Lung (tissue), 16 donors: ENCODE data around the gene ZNF528. TPM values are rescaled to one million over a fixed set of nuclear protein-coding genes. Genes with fewer than 3 reads are reported as not detected.

Source experiments
- ATAC-seq: fragments of 200-7000 bp; cut with Tn5 transposase; one replicate; pipeline ENCODE4 v1.9.1; 2020; ENCODE audit warnings: moderate number of reproducible peaks; ENCODE audit not compliant: insufficient read depth, low FRiP score
- DNase-seq, 3 donors: peaks; one replicate each; pipeline ENCODE4 v3.0.0-alpha.2; 2013 to 2017
- H3K27ac ChIP-seq, 2 donors: one replicate each; pipeline ENCODE4 v1.5.1; 2013; ENCODE audit warnings: mild to moderate bottlenecking in 2 of 2, moderate library complexity in 2 of 2, control low read depth in 1 of 2, inconsistent platforms in 1 of 2, low read depth in 1 of 2, low read length in 1 of 2
- H3K27me3 ChIP-seq, 3 donors: one replicate each; pipeline ENCODE4 v1.5.1; 2013; ENCODE audit warnings: low read length in 2 of 3; ENCODE audit not compliant: control insufficient read depth in 3 of 3, insufficient read depth in 3 of 3
- H3K36me3 ChIP-seq, 4 donors: one replicate each; pipeline ENCODE4 v1.5.1; 2013; ENCODE audit warnings: low read length in 4 of 4, mild to moderate bottlenecking in 1 of 4, moderate library complexity in 1 of 4; ENCODE audit not compliant: control insufficient read depth in 4 of 4, insufficient read depth in 4 of 4
- H3K4me1 ChIP-seq, 5 donors: one replicate each; pipeline ENCODE4 v1.5.1; 2013; ENCODE audit warnings: low read length in 5 of 5, mild to moderate bottlenecking in 2 of 5, moderate library complexity in 1 of 5; ENCODE audit not compliant: control insufficient read depth in 5 of 5, insufficient read depth in 5 of 5
- H3K4me3 ChIP-seq: one replicate; pipeline ENCODE4 v1.5.1; 2013; ENCODE audit warnings: mild to moderate bottlenecking, control low read depth, moderate library complexity
- H3K9ac ChIP-seq, 2 donors: one replicate each; pipeline ENCODE4 v1.5.1; 2013; ENCODE audit warnings: low read length in 2 of 2, control low read depth in 1 of 2; ENCODE audit not compliant: insufficient read depth in 1 of 2
- H3K9me3 ChIP-seq, 4 donors: one replicate each; pipeline ENCODE4 v1.5.1; 2013; ENCODE audit warnings: low read length in 3 of 4, mild to moderate bottlenecking in 1 of 4, moderate library complexity in 1 of 4; ENCODE audit not compliant: control insufficient read depth in 4 of 4, insufficient read depth in 3 of 4
- WGBS, 2 donors: extraction: QIAGEN DNeasy Blood & Tissue Kit; methylation state at CpG; one replicate each; pipeline ENCODE4 v1.1.7; 2013; 5-methylcytosine and 5-hydroxymethylcytosine counted together
- long read RNA-seq, 5 donors: transcript quantifications; one replicate each; lab custom pipeline, GENCODE V29; 2026
- polyA plus RNA-seq, 2 donors: library from polyadenylated mRNA; stranded (reverse); fragments of 200-250 nt; gene quantifications; one replicate each; pipeline ENCODE4 v1.2.1, GENCODE V29; 2013
- total RNA-seq, 2 donors: library from RNA; depleted of rRNA in 1 of 2; stranded (reverse); fragments of >200 nt in 1 of 2; gene quantifications; one replicate each; pipeline ENCODE4 v1.2.1, GENCODE V29; 2014 to 2021
- TF ChIP-seq, protein P1 (sequence below): IDR thresholded peaks from 2 replicates; pipeline ENCODE4 v1.5.1; 2012; ENCODE audit warnings: mild to moderate bottlenecking; ENCODE audit errors: control extremely low read depth, extremely low read depth
- donor health status: control.
- donor health status: control.
- donor health status: Bipolar disorder and iron deficiency.
- donor health status: healthy.
- donor health status: DM: yes; HTN: yes; CAD: no.

Gene ZNF528
- total RNA-seq (10 to 100 TPM; 20.8 to 69.1 TPM), polyA plus RNA-seq (1 to 10 TPM; 5.0 to 8.9 TPM)
- long read RNA-seq, donor 1, full-length matches to known transcripts: 64 of 71 reads
- long read RNA-seq, donor 1, partial matches to known transcripts: 7 of 71 reads
- long read RNA-seq, donor 1, other reads (novel, unspliced or antisense): 0 of 71 reads
- long read RNA-seq, donor 2, full-length matches to known transcripts: 17 of 17 reads
- long read RNA-seq, donor 2, partial matches to known transcripts: 0 of 17 reads
- long read RNA-seq, donor 2, other reads (novel, unspliced or antisense): 0 of 17 reads
- long read RNA-seq, donor 3, full-length matches to known transcripts: 36 of 36 reads
- long read RNA-seq, donor 3, partial matches to known transcripts: 0 of 36 reads
- long read RNA-seq, donor 3, other reads (novel, unspliced or antisense): 0 of 36 reads
- long read RNA-seq, donor 4, full-length matches to known transcripts: 15 of 15 reads
- long read RNA-seq, donor 4, partial matches to known transcripts: 0 of 15 reads
- long read RNA-seq, donor 4, other reads (novel, unspliced or antisense): 0 of 15 reads
- long read RNA-seq, donor 5, full-length matches to known transcripts: 49 of 49 reads
- long read RNA-seq, donor 5, partial matches to known transcripts: 0 of 49 reads
- long read RNA-seq, donor 5, other reads (novel, unspliced or antisense): 0 of 49 reads

DNA sequence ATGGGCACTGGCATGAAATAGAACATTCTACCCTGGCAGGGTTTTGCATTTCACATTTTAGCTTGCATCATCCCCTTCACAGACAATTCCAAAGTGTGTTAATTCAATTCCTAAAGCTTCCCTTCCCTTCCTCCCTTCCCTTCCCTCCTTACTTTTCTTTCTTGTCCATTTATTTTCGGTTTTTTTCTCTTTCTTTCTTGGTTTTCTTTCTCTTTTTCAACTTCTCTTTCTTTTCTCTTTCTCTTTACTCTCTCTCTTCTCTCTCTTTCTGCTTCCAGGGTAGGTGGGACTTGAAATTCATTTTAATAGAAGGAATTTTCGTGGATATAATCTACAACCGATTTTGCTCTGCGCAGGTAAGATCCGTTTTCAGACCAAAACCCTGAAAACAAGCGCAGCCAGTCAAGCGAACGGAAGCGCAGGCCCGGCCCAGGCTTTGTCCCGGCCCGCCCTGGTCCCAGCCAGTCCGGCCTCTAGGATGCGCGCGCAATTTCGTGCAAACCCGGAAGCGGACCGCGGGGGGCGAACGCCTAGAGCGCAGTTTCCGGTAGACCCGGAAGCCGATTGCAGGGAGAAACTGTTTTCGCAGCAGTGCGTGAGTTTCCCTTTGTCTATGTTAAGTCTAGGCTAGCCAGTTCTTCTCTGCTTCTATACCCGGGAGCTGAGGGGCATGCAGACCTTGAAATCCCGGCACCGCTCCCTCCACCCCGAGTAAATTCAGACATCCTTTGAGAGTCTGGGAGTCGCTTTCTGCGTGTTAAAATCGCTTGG, at the start of gene ZNF528:
Gene ZNF528 (plus strand): TSS at position 540 of the 771 bp plus-strand sequence. CDS start 4,165 bp downstream, outside the sequence.
- 1% methylated on average over 36 of the region's 36 CpGs for WGBS, 2 donors
- peak within 1 kb of the TSS; percentile 28 to 76 for H3K27ac ChIP-seq
- no peaks in the 10 kb centered on the region for H3K27me3 ChIP-seq
- TF ChIP-seq, protein P1, sequence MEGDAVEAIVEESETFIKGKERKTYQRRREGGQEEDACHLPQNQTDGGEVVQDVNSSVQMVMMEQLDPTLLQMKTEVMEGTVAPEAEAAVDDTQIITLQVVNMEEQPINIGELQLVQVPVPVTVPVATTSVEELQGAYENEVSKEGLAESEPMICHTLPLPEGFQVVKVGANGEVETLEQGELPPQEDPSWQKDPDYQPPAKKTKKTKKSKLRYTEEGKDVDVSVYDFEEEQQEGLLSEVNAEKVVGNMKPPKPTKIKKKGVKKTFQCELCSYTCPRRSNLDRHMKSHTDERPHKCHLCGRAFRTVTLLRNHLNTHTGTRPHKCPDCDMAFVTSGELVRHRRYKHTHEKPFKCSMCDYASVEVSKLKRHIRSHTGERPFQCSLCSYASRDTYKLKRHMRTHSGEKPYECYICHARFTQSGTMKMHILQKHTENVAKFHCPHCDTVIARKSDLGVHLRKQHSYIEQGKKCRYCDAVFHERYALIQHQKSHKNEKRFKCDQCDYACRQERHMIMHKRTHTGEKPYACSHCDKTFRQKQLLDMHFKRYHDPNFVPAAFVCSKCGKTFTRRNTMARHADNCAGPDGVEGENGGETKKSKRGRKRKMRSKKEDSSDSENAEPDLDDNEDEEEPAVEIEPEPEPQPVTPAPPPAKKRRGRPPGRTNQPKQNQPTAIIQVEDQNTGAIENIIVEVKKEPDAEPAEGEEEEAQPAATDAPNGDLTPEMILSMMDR: no peak
- peak within 1 kb of the TSS; percentile 89 to 93 for H3K9ac ChIP-seq
- DNase-seq: peak; percentile 97 to 98 (median 98)
- peak within 1 kb of the TSS; percentile 89 for H3K4me3 ChIP-seq
- peaks cover 23 to 46% (median 33%) of the 10 kb centered on the region in 4 donors for H3K36me3 ChIP-seq
- H3K9me3 ChIP-seq: peaks cover 0 to 31% (median 16%) of the 10 kb centered on the region in 4 donors
- peak; percentile 100 for ATAC-seq
- H3K4me1 ChIP-seq: peaks cover 0 to 13% (median 7%) of the 10 kb centered on the region in 5 donors

DNA sequence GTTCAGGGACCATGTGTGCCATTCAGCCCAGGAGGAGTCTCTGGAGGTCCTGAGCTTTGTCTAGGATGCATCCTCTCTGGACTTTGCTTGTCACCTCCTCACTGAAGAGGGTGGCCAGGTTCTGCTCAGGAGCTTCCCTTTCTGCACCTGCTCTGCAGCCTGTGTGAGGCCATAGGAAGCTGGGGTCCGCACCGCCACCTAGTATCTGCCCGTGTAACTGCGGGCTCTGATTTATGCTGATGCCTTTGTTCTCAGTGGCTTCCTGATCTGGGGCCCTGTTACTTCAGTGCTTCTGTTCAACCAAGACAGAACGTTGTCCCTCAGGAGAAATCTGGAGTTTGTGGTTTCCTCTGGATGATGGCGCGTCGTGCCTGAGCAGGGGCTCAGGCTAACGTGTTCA, 46.1 kb upstream of the ZNF528 start:
- no peak overlapping the region for H3K9ac ChIP-seq
- H3K27me3 ChIP-seq: no peaks in the 10 kb centered on the region
- 82 to 83% methylated on average over 9 of the region's 9 CpGs for WGBS, 2 donors
- H3K27ac ChIP-seq: no peak overlapping the region
- DNase-seq (no peak), ATAC-seq (no peak)
- TF ChIP-seq, protein P1: no peak
- H3K4me1 ChIP-seq: no peaks in the 10 kb centered on the region
- H3K36me3 ChIP-seq: peaks cover 14 to 46% (median 34%) of the 10 kb centered on the region in 4 donors
- peaks cover 0 to 28% (median 0%) of the 10 kb centered on the region in 4 donors for H3K9me3 ChIP-seq
- no peak overlapping the region for H3K4me3 ChIP-seq

DNA sequence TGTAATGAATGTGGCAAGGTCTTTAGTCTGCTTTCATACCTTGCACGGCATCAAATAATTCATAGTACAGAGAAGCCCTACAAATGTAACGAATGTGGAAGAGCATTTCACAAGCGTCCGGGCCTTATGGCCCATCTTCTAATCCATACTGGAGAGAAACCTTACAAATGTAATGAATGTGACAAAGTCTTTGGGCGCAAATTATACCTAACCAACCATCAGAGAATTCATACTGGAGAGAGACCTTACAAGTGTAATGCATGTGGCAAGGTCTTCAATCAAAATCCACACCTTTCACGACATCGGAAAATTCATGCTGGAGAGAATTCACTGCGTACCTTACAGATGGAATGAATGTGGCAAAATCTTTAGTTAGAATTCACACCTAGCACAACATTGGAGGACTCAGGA, 31.2 kb upstream of the ZNF528 start:
- Histone ChIP-seq H3K9me3 (peaks cover 12 to 50% (median 22%) of the 10 kb centered on the region in 4 donors), H3K4me3 (no peak overlapping the region), H3K4me1 (peaks cover 0 to 5% (median 0%) of the 10 kb centered on the region in 5 donors), H3K36me3 (peaks cover 7 to 47% (median 21%) of the 10 kb centered on the region in 4 donors), H3K27me3 (no peaks in the 10 kb centered on the region), H3K9ac (no peak overlapping the region), H3K27ac (no peak overlapping the region)
- WGBS, 2 donors: 97% methylated on average over 8 of the region's 8 CpGs
- DNase-seq: no peak
- TF ChIP-seq, protein P1: no peak
- ATAC-seq: no peak
